Neural progenitor cell (in vitro differentiated cells): ENCODE results near the gene SLX4.

Source experiments
- EZH2 ChIP-seq: fragments of 200-600 bp; sonication (generic); IDR thresholded peaks from 2 replicates; pipeline ENCODE4 v1.6.1; 2017; ENCODE audit warnings: antibody characterized with exemption, mild to moderate bottlenecking, moderate library complexity
- EZH2phosphoT487 ChIP-seq: fragments of 200-600 bp; sonication (generic); IDR thresholded peaks from 2 replicates; pipeline ENCODE4 v1.6.1; 2017; ENCODE audit warnings: antibody characterized with exemption
- TF ChIP-seq, protein P1 (sequence below): fragments of 200-600 bp; sonication (generic); IDR thresholded peaks from 2 replicates; pipeline ENCODE4 v1.5.1; 2017; ENCODE audit warnings: antibody characterized with exemption, mild to moderate bottlenecking

DNA sequence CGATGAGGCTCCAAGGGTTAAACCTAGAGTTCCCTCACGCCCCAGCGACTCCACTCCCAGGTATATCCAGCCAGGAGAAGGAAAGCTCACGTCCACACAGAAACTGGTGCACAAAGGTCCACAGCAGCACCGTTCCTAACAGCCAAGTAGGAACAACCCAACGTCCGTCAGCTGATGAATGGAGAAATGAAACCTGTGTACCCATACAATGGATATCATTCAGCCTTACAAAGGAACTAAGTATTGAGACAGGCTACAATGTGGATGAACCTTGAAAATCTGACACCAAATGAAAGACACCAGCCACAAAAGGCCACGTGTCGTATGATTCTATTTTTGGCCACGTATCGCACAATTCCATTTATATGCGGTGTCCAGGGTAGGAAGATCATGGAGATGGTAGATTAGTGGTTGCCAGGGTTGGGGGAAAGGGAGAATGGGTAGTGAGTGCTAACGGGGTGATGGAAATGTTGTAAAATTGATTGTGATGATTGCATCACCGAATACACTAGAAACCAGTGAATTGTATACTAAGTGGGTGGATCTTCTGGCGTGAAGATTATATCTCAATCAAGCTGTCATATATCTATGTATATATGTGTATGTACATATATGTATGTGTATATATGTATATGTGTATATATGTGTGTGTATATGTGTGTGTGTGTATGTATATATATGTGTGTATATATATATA is 64.3 kb downstream of the SLX4 start:
- TF ChIP-seq, protein P1, sequence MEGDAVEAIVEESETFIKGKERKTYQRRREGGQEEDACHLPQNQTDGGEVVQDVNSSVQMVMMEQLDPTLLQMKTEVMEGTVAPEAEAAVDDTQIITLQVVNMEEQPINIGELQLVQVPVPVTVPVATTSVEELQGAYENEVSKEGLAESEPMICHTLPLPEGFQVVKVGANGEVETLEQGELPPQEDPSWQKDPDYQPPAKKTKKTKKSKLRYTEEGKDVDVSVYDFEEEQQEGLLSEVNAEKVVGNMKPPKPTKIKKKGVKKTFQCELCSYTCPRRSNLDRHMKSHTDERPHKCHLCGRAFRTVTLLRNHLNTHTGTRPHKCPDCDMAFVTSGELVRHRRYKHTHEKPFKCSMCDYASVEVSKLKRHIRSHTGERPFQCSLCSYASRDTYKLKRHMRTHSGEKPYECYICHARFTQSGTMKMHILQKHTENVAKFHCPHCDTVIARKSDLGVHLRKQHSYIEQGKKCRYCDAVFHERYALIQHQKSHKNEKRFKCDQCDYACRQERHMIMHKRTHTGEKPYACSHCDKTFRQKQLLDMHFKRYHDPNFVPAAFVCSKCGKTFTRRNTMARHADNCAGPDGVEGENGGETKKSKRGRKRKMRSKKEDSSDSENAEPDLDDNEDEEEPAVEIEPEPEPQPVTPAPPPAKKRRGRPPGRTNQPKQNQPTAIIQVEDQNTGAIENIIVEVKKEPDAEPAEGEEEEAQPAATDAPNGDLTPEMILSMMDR: no peak
- TF ChIP-seq EZH2: no peak
- TF ChIP-seq EZH2phosphoT487: no peak
